Spleen (tissue), 3 donors: Measurements from ENCODE around the gene BEST3.

Source experiments
- POLR2A ChIP-seq, 3 donors: fragments of 450-650 bp; IDR thresholded peaks; one replicate each; pipeline ENCODE4 v1.5.1; 2017; ENCODE audit warnings: antibody characterized with exemption in 3 of 3, mild to moderate bottlenecking in 1 of 3
- POLR2AphosphoS5 ChIP-seq, 3 donors: sonication (generic); formaldehyde crosslinking; IDR thresholded peaks; one replicate each; pipeline ENCODE4 v1.5.1; 2017; ENCODE audit warnings: antibody characterized with exemption in 3 of 3

- no peak for TF ChIP-seq POLR2A (IDR thresholded peaks at IDR 0.05)
- TF ChIP-seq POLR2AphosphoS5 (IDR thresholded peaks at IDR 0.05), result no peak
Measured at GRCh38 chr12:69613351-69613750, 85.8 kb downstream of the BEST3 start.
